Esophagus squamous epithelium (tissue), 4 donors: Measurements from ENCODE around the gene SKIDA1.

ENCODE experiments used
- CTCF ChIP-seq, 6 experiments: fragments of 450-650 bp in 4 of 6; fragments of 200-600 bp in 2 of 6; sonication (generic) in 2 of 6; IDR thresholded peaks; one replicate each; pipeline ENCODE4 v1.5.1; 2016 to 2019; ENCODE audit warnings: antibody characterized with exemption in 6 of 6, mild to moderate bottlenecking in 4 of 6, moderate library complexity in 4 of 6
- POLR2A ChIP-seq, 4 donors: fragments of 450-650 bp; IDR thresholded peaks; one replicate each; pipeline ENCODE4 v1.6.1; 2017; ENCODE audit warnings: antibody characterized with exemption in 4 of 4, mild to moderate bottlenecking in 4 of 4, moderate library complexity in 3 of 4

GRCh38 chr10:21482821-21483220 is 42.7 kb downstream of the SKIDA1 start:
- TF ChIP-seq CTCF (IDR thresholded peaks at IDR 0.05) (no peak), POLR2A (IDR thresholded peaks at IDR 0.05) (no peak)
